Heart right ventricle (tissue), 16 donors: ENCODE data around the gene CREB3L2. TPM values are rescaled to one million over a fixed set of nuclear protein-coding genes. Genes with fewer than 3 reads are reported as not detected.

Source experiments
- ATAC-seq, 8 donors: fragments of 200-7000 bp; cut with Tn5 transposase; one replicate each; pipeline ENCODE4 v1.9.1; 2020; ENCODE audit warnings: mild to moderate bottlenecking in 8 of 8, moderate library complexity in 8 of 8, moderate number of reproducible peaks in 1 of 8
- DNase-seq, 2 donors: peaks; one replicate each; pipeline ENCODE4 v3.0.0-alpha.2; 2020
- H3K27ac ChIP-seq, 10 donors: fragments of 200-600 bp; sonication (generic) in 2 of 10; one replicate each; pipeline versions ENCODE4 v1.5.0 to v1.8.0; 2020 to 2022; ENCODE audit warnings: mild to moderate bottlenecking in 3 of 10
- H3K27me3 ChIP-seq, 7 donors: fragments of 200-600 bp; one replicate each; pipeline ENCODE4 v1.8.0; 2021 to 2022; ENCODE audit warnings: mild to moderate bottlenecking in 2 of 7
- H3K36me3 ChIP-seq, 9 donors: fragments of 200-600 bp; sonication (generic) in 1 of 9; one replicate each; pipeline versions ENCODE4 v1.5.0 to v1.8.0; 2020 to 2022; ENCODE audit warnings: mild to moderate bottlenecking in 2 of 9
- H3K4me1 ChIP-seq, 9 donors: fragments of 200-600 bp; sonication (generic) in 1 of 9; one replicate each; pipeline versions ENCODE4 v1.5.0 to v1.8.0; 2020 to 2022; ENCODE audit warnings: mild to moderate bottlenecking in 4 of 9
- H3K4me3 ChIP-seq, 10 donors: fragments of 200-600 bp; sonication (generic) in 2 of 10; one replicate each; pipeline versions ENCODE4 v1.5.0 to v1.8.0; 2020 to 2022; ENCODE audit warnings: mild to moderate bottlenecking in 7 of 10, moderate library complexity in 2 of 10
- H3K9me3 ChIP-seq, 11 donors: fragments of 200-600 bp in 10 of 11; sonication (generic) in 2 of 11; one replicate each; pipeline versions ENCODE4 v1.5.0 to v1.8.0; 2013 to 2022; ENCODE audit warnings: mild to moderate bottlenecking in 2 of 11, control low read depth in 1 of 11, moderate library complexity in 1 of 11
- CTCF ChIP-seq, 9 donors: fragments of 200-600 bp; sonication (generic) in 2 of 9; IDR thresholded peaks; one replicate each; pipeline versions ENCODE4 v1.5.0 to v1.8.0; 2021 to 2022; ENCODE audit warnings: antibody characterized with exemption in 9 of 9, mild to moderate bottlenecking in 5 of 9, moderate library complexity in 1 of 9
- WGBS, 2 donors: extraction: QIAGEN DNeasy Blood & Tissue Kit; methylation state at CpG; one replicate each; pipeline ENCODE4 v1.1.7; 2013; ENCODE audit warnings: inconsistent platforms in 1 of 2; 5-methylcytosine and 5-hydroxymethylcytosine counted together
- intact Hi-C, 10 donors: fragments of 100-400 bp; cut with DNase I; formaldehyde crosslinking; loops; one replicate each; pipeline versions ENCODE4 v1.11.1 to v1.14.2; 2022
- polyA plus RNA-seq, 2 donors: library from polyadenylated mRNA; stranded (reverse); fragments of 200-250 nt; gene quantifications; one replicate each; pipeline ENCODE4 v1.2.3, GENCODE V29; 2013
- total RNA-seq, 10 donors: library from RNA; stranded (reverse); fragmentation: NEBNext Ultra II Directional in 3 of 10; extraction: Animal tissue kit (Norgen Biotek cat#: 25700) in 3 of 10; gene quantifications; one replicate each; pipeline versions ENCODE4 v1.2.1 to v1.2.4, GENCODE V29; 2021 to 2023
- donor health status: Arrhythmogenic right ventricular cardiomyopathy.
- donor health status: ischemic (EF 13 %, LVEDD 7.1; RV severe dilation, severe dysfunction).
- donor health status: healthy with polysubstance abuse.
- donor health status: DM: no; HTN: yes; CAD: no.
- donor health status: DM: no; HTN: no; CAD: no.
- donor health status: ischemic (EF 25% LVEDD 6.9; RV normal size, moderate dysfunction).
- donor health status: ischemic (EF 25% LVEDD 5.7; RV mildly dilated, moderate dysfunction).
- donor health status: healthy.
- donor health status: DM: yes; HTN: yes; CAD: no.
- donor health status: Ischemic cardiomyopathy.
- donor health status: ischemic (EF 35%, LVEDD 5.7; RV mildly dilated, moderate dysfunction).
- donor health status: nonischemic (EF 11% LVEDD 7.7; RV severe dilation, severe dysfunction).
- donor health status: DM: yes; HTN: yes; CAD: no.
- donor health status: PGD.
- donor health status: ischemic (EF 29% LVEDD 5.4; RV normal size, mild dysfunction).
- donor health status: nonischemic (EF 23%, LVEDD 6.1; RV moderate dilation, normal function).

The CREB3L2 gene
- total and polyA plus RNA-seq, 12 donors = 4.2 to 34.2 (median 23.3) TPM

- no peaks in the 10 kb centered on the region for H3K27me3 ChIP-seq
- DNase-seq = no peak
- peaks cover 0 to 3% (median 0%) of the 10 kb centered on the region in 11 donors for H3K9me3 ChIP-seq
- 70 to 82% methylated on average over 4 of the region's 4 CpGs for WGBS, 2 donors
- ATAC-seq = no peak
- intact Hi-C loops = loop anchor here in 2 of 10 donors (5.0 kb wide), 2 partner anchors 36 to 46 kb away; no protein-coding TSS in a partner anchor
- peak overlapping the region in 3 of 10 donors; percentile 18 to 90 (median 66) for H3K27ac ChIP-seq
- TF ChIP-seq CTCF (IDR thresholded peaks at IDR 0.05) = no peak
- H3K4me1 ChIP-seq = peaks cover 29 to 100% (median 91%) of the 10 kb centered on the region in 9 donors
- H3K36me3 ChIP-seq = no peaks in the 10 kb centered on the region
- H3K4me3 ChIP-seq = no peak overlapping the region
These were observed 13.9 kb downstream of the CREB3L2 start for GRCh38 chr7:137987968-137988367.

- Histone ChIP-seq H3K4me1 (peaks cover 29 to 100% (median 87%) of the 10 kb centered on the region in 9 donors), H3K36me3 (peaks cover 0 to 2% (median 0%) of the 10 kb centered on the region in 9 donors), H3K9me3 (peaks cover 0 to 6% (median 0%) of the 10 kb centered on the region in 11 donors), H3K27me3 (no peaks in the 10 kb centered on the region), H3K27ac (peak overlapping the region in 6 of 10 donors; percentile 17 to 90 (median 57)), H3K4me3 (no peak overlapping the region)
- TF ChIP-seq CTCF (IDR thresholded peaks at IDR 0.05) = no peak
- 89 to 92% methylated on average over 5 of the region's 5 CpGs for WGBS, 2 donors
- intact Hi-C loops = loop anchor here in 2 of 10 donors (5.0 kb wide), 2 partner anchors 35 to 45 kb away; no protein-coding TSS in a partner anchor
- DNase-seq (no peak), ATAC-seq (no peak)
These were observed 14.3 kb downstream of the CREB3L2 start for GRCh38 chr7:137987563-137987962.

- H3K9me3 ChIP-seq = peaks cover 0 to 10% (median 0%) of the 10 kb centered on the region in 11 donors
- peak overlapping the region in 7 of 10 donors; percentile 9 to 90 (median 56) for H3K27ac ChIP-seq
- intact Hi-C loops = loop anchor here in 2 of 10 donors (5.0 kb wide), 2 partner anchors 35 to 45 kb away; no protein-coding TSS in a partner anchor
- peaks cover 25 to 100% (median 81%) of the 10 kb centered on the region in 9 donors for H3K4me1 ChIP-seq
- DNase-seq (no peak), ATAC-seq (no peak)
- H3K4me3 ChIP-seq = no peak overlapping the region
- no peaks in the 10 kb centered on the region for H3K27me3 ChIP-seq
- WGBS, 2 donors = 79 to 93% methylated on average over 3 of the region's 3 CpGs
- TF ChIP-seq CTCF (IDR thresholded peaks at IDR 0.05) = no peak
- peaks cover 0 to 7% (median 0%) of the 10 kb centered on the region in 9 donors for H3K36me3 ChIP-seq
These were observed 14.9 kb downstream of the CREB3L2 start for GRCh38 chr7:137987018-137987349.

- Histone ChIP-seq H3K27ac (peak overlapping the region in 8 of 10 donors; percentile 9 to 90 (median 54)), H3K27me3 (no peaks in the 10 kb centered on the region), H3K9me3 (peaks cover 0 to 10% (median 0%) of the 10 kb centered on the region in 11 donors), H3K4me1 (peaks cover 24 to 100% (median 80%) of the 10 kb centered on the region in 9 donors), H3K36me3 (peaks cover 0 to 10% (median 0%) of the 10 kb centered on the region in 9 donors), H3K4me3 (no peak overlapping the region)
- DNase-seq (peak in 1 of 2 donors; percentile 29), ATAC-seq (peak; percentile 11 to 78 (median 39))
- WGBS, 2 donors = 61 to 64% methylated on average over 14 of the region's 14 CpGs
- intact Hi-C loops = loop anchor here in 2 of 10 donors (5.0 kb wide), 2 partner anchors 34 to 44 kb away; no protein-coding TSS in a partner anchor
- no peak for TF ChIP-seq CTCF (IDR thresholded peaks at IDR 0.05)
These were observed 15.5 kb downstream of the CREB3L2 start for GRCh38 chr7:137986252-137987017.
